WTC11 (cell line): ENCODE results near the gene SYNC.

ENCODE experiments used
- HMGA2 ChIP-seq: fragments of 250-450 bp; sonication (Bioruptor Pico); IDR thresholded peaks from 2 replicates; pipeline ENCODE4 v1.4.0; 2021; ENCODE audit warnings: mild to moderate bottlenecking, moderate library complexity
- MAX ChIP-seq: sonication (generic); formaldehyde crosslinking; IDR thresholded peaks from 2 replicates; pipeline ENCODE4 v1.8.0; 2022; ENCODE audit warnings: mild to moderate bottlenecking, missing genetic modification reagents
- TCF7 ChIP-seq: sonication (generic); formaldehyde crosslinking; IDR thresholded peaks from 2 replicates; pipeline ENCODE4 v1.8.0; 2022; ENCODE audit warnings: mild to moderate bottlenecking, low read depth, missing genetic modification reagents, moderate library complexity
- TP53 ChIP-seq: sonication (generic); formaldehyde crosslinking; IDR thresholded peaks from 2 replicates; pipeline ENCODE4 v1.8.1; 2023; ENCODE audit warnings: mild to moderate bottlenecking, missing genetic modification reagents
- ZNF416 ChIP-seq: fragments of 250-450 bp; sonication (Bioruptor Pico); IDR thresholded peaks from 2 replicates; pipeline ENCODE4 v1.9.0; 2021; ENCODE audit warnings: mild to moderate bottlenecking, inconsistent platforms
- TF ChIP-seq, protein P1 (sequence below): sonication (generic); formaldehyde crosslinking; IDR thresholded peaks from 2 replicates; pipeline ENCODE4 v1.8.1; 2023; ENCODE audit warnings: mild to moderate bottlenecking, missing genetic modification reagents, moderate library complexity
- TF ChIP-seq, protein P2 (sequence below): fragments of 200-600 bp; IDR thresholded peaks from 2 replicates; pipeline ENCODE4 v1.8.0; 2022; ENCODE audit warnings: antibody characterized with exemption
- TF ChIP-seq, protein P3 (sequence below): fragments of 250-450 bp; sonication (Bioruptor Pico); conservative IDR thresholded peaks from 2 replicates; pipeline ENCODE4 v1.9.0; 2021; ENCODE audit warnings: mild to moderate bottlenecking

- TF ChIP-seq, protein P1, sequence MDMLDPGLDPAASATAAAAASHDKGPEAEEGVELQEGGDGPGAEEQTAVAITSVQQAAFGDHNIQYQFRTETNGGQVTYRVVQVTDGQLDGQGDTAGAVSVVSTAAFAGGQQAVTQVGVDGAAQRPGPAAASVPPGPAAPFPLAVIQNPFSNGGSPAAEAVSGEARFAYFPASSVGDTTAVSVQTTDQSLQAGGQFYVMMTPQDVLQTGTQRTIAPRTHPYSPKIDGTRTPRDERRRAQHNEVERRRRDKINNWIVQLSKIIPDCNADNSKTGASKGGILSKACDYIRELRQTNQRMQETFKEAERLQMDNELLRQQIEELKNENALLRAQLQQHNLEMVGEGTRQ, result no peak
- TF ChIP-seq TCF7 (no peak), TP53 (CRISPR knock-in tag) (no peak), HMGA2 (CRISPR knock-in tag) (no peak), MAX (CRISPR knock-in tag) (no peak), ZNF416 (no peak)
- TF ChIP-seq, protein P2, sequence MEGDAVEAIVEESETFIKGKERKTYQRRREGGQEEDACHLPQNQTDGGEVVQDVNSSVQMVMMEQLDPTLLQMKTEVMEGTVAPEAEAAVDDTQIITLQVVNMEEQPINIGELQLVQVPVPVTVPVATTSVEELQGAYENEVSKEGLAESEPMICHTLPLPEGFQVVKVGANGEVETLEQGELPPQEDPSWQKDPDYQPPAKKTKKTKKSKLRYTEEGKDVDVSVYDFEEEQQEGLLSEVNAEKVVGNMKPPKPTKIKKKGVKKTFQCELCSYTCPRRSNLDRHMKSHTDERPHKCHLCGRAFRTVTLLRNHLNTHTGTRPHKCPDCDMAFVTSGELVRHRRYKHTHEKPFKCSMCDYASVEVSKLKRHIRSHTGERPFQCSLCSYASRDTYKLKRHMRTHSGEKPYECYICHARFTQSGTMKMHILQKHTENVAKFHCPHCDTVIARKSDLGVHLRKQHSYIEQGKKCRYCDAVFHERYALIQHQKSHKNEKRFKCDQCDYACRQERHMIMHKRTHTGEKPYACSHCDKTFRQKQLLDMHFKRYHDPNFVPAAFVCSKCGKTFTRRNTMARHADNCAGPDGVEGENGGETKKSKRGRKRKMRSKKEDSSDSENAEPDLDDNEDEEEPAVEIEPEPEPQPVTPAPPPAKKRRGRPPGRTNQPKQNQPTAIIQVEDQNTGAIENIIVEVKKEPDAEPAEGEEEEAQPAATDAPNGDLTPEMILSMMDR, result no peak
- TF ChIP-seq, protein P3, sequence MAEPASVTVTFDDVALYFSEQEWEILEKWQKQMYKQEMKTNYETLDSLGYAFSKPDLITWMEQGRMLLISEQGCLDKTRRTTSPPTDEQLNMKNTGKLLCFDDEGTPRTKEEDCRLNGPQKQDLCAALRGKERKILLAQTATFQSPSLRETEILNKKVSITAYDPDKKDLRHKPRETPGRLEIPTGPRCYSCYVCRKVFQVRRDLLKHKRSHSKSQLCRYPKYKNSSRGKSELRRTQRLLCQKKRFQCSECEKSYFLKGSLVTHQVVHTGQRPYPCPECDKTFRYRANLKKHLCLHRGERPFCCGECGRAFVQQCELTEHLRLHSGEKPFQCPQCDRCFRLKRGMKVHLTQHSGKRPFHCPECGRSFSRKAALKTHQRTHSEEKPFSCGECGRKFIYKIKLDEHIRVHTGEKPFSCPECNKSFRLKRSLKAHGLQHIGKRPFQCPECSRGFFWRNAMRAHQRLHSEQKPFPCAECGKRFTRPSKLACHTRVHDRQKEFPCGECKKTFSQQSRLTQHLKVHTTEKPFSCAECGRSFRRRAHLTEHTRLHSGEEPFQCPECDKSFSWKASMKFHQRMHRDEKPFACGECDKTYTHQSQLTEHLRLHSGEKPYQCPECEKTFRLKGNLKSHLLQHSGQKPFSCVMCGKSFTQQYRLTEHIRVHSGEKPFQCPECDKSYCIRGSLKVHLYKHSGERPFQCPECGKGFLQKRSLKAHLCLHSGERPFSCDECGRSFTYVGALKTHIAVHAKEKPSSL (CRISPR knock-in tag), result no peak
Observed at GRCh38 chr1:32635508-32636277, 66.9 kb downstream of the SYNC start.
